ENCODE results near the gene MUC21.
A peak's percentile ranks its signal among the peaks of the same experiment; 100 is the strongest.

Gene MUC21

DNA sequence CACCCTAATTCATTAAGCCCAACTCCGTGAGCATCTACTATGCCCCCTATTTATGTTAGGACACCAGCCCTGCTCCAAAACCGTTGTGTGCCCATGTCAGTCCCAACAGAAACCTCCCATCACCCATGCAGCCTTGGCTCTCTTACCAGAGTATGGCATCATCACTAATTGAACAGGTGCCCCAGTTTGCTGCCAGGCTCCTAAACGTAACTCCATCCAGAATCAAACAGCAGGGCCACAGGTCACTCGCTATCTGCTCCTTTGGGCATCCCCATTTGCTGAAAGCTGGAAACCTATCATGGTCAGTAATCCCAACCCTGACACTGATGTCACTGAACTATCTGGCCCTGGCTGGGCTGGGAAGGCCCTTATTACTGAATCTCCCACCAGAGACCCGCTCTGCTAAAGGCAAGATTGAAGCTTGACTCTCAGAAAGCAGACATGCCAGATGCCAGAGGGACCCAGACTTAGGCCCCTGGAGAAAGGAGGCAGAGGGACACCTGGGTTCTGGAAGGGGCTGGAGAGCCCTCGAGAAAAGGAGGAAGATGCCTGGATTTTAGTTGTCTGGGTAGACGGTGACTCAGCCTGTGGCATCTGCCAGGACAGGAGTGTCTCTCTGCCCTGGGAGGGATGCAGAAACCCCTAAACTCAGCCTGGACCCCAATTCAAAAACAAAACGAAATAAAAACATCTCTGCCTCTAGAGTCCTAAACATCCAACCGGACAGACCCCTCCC lies 28.7 kb upstream of the MUC21 start:
- H2BK12ac ChIP-seq (ENCODE audit: low read length), result no peak overlapping the region
- WGBS (ENCODE audit: extremely low coverage, insufficient coverage, insufficient read length), result no CpG with 5 or more reads among the region's 9 CpGs

DNA sequence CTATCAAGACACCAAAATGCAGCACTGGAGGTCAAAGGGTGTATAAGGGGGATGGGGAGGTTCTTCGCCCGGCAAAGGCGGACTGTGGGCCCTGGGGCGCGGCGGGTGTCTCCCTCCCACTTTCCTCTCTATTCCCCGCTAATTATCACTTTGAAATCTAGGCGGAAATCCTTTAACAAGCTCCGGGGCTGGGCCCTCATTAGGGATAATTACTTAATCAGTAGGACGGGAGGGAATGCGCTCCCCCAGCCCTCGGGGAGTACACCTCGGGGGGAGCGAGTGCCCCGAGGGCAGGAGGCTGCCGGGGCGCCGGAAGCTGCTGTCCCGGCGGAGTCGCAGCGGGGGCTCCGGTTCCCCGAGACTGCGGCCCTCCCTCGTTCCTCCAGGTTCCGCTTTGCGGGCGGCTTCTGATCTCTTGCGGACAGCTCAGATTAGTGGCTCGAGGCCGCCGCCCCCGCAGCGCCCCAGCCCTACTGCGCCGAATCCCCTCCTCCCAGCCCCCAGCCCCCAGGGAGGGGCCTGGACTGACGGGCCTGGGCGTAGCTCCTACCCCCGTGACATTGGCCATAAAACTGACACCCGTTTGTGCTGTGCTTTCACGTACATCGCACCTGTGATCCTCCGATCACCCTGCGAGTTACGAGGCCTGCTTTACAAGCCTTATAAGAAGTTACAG lies 28.0 kb upstream of the MUC21 start:
- Histone ChIP-seq H3K18ac (ENCODE audit: low read length) (no peak overlapping the region), H3K27me3 (ENCODE audit: insufficient read depth, low read length) (peaks cover 10% of the 10 kb centered on the region), H3K36me3 (ENCODE audit: control insufficient read depth in 1 of 2, insufficient read depth in 2 of 2, low read length in 2 of 2) (no peaks in the 10 kb centered on the region), H4K91ac (ENCODE audit: low read depth, low read length) (no peak overlapping the region), H3K79me1 (ENCODE audit: low read length) (no peaks in the 10 kb centered on the region), H3K14ac (ENCODE audit: low read length) (no peak overlapping the region), H4K8ac (ENCODE audit: low read depth, low read length) (no peak overlapping the region), H3K27ac (ENCODE audit: low read depth, low read length) (no peak overlapping the region), H3K9me3 (ENCODE audit: insufficient read depth, low read depth, low read length) (peaks cover 3% of the 10 kb centered on the region), H2AK5ac (ENCODE audit: low read length) (no peak overlapping the region), H3K23ac (ENCODE audit: low read length) (no peak overlapping the region), H2BK12ac (ENCODE audit: low read length) (no peak overlapping the region), H2BK120ac (ENCODE audit: insufficient read depth, low read length, poor library complexity) (no peak overlapping the region), H3K79me2 (ENCODE audit: control insufficient read depth, insufficient read depth, low read length, poor library complexity) (no peaks in the 10 kb centered on the region), H3K4ac (ENCODE audit: low read depth, low read length) (no peak overlapping the region), H3K4me1 (ENCODE audit: control insufficient read depth in 1 of 2, insufficient read depth in 2 of 2, low read length in 2 of 2) (peaks cover 7 to 15% of the 10 kb centered on the region in 2 experiments), H4K12ac (ENCODE audit: low read depth, low read length) (no peak overlapping the region), H2AFZ (ENCODE audit: insufficient read depth, low read length, poor library complexity) (no peak overlapping the region), H3K4me3 (ENCODE audit: low read depth, low read length) (peak overlapping the region; percentile 37), H2BK5ac (ENCODE audit: low read depth, low read length, poor library complexity) (no peak overlapping the region), H3K4me2 (ENCODE audit: low read length) (peak overlapping the region; percentile 69), H3K9ac (ENCODE audit: low read length) (no peak overlapping the region)
- WGBS (ENCODE audit: extremely low coverage, insufficient coverage, insufficient read length), result no CpG with 5 or more reads among the region's 46 CpGs
- peak; percentile 4 to 8 for DNase-seq

More for the DNA sequence above, 28.7 kb upstream of the MUC21 start:
- H3K9me3 ChIP-seq (ENCODE audit: insufficient read depth, low read depth, low read length), result peaks cover 7% of the 10 kb centered on the region
- no peak overlapping the region for H3K9ac ChIP-seq (ENCODE audit: low read length)
- no peak overlapping the region for H3K23ac ChIP-seq (ENCODE audit: low read length)
- no peaks in the 10 kb centered on the region for H3K79me1 ChIP-seq (ENCODE audit: low read length)
- no peak overlapping the region for H2BK120ac ChIP-seq (ENCODE audit: insufficient read depth, low read length, poor library complexity)
- no peaks in the 10 kb centered on the region for H3K36me3 ChIP-seq (ENCODE audit: control insufficient read depth in 1 of 2, insufficient read depth in 2 of 2, low read length in 2 of 2)
- no peak overlapping the region for H2AFZ ChIP-seq (ENCODE audit: insufficient read depth, low read length, poor library complexity)
- peaks cover 10% of the 10 kb centered on the region for H3K27me3 ChIP-seq (ENCODE audit: insufficient read depth, low read length)
- no peak overlapping the region for H3K18ac ChIP-seq (ENCODE audit: low read length)
- H4K12ac ChIP-seq (ENCODE audit: low read depth, low read length), result no peak overlapping the region
- H3K4me1 ChIP-seq (ENCODE audit: control insufficient read depth in 1 of 2, insufficient read depth in 2 of 2, low read length in 2 of 2), result peaks cover 7 to 15% of the 10 kb centered on the region in 2 experiments
- H3K27ac ChIP-seq (ENCODE audit: low read depth, low read length), result no peak overlapping the region
- H3K4ac ChIP-seq (ENCODE audit: low read depth, low read length), result no peak overlapping the region
- no peak for DNase-seq
- H2AK5ac ChIP-seq (ENCODE audit: low read length), result no peak overlapping the region
- no peak overlapping the region for H4K8ac ChIP-seq (ENCODE audit: low read depth, low read length)
- H3K4me3 ChIP-seq (ENCODE audit: low read depth, low read length), result no peak overlapping the region
- peak overlapping the region; percentile 69 for H3K4me2 ChIP-seq (ENCODE audit: low read length)
- no peak overlapping the region for H2BK5ac ChIP-seq (ENCODE audit: low read depth, low read length, poor library complexity)
- H3K79me2 ChIP-seq (ENCODE audit: control insufficient read depth, insufficient read depth, low read length, poor library complexity), result no peaks in the 10 kb centered on the region
- no peak overlapping the region for H3K14ac ChIP-seq (ENCODE audit: low read length)
- H4K91ac ChIP-seq (ENCODE audit: low read depth, low read length), result no peak overlapping the region

DNA sequence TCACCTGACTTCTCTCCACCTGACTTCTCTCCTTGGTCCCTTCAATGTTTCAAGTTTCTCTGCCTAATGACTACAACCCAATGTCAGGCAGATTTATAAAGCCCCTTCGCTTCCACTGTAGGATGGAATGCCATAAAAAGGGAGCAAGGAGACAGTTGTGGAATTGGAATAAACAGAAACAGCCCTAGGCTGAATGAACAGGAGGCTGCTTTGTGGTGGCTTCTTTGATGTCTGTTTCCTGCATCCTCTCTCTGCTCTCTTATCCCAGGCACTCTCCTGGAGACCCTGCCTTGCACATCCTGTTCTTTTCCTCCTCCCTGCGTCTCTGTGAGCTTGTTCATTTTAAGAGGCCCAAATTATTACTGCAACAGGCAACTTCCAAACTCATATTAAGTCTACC lies 25.8 kb upstream of the MUC21 start:
- Histone ChIP-seq H3K9me3 (ENCODE audit: insufficient read depth, low read depth, low read length) (no peaks in the 10 kb centered on the region), H3K4me3 (ENCODE audit: low read depth, low read length) (no peak overlapping the region), H3K23ac (ENCODE audit: low read length) (no peak overlapping the region), H2BK120ac (ENCODE audit: insufficient read depth, low read length, poor library complexity) (no peak overlapping the region), H3K79me2 (ENCODE audit: control insufficient read depth, insufficient read depth, low read length, poor library complexity) (no peaks in the 10 kb centered on the region), H2BK5ac (ENCODE audit: low read depth, low read length, poor library complexity) (no peak overlapping the region), H2AK5ac (ENCODE audit: low read length) (no peak overlapping the region), H3K79me1 (ENCODE audit: low read length) (no peaks in the 10 kb centered on the region), H4K8ac (ENCODE audit: low read depth, low read length) (no peak overlapping the region), H3K14ac (ENCODE audit: low read length) (no peak overlapping the region), H3K9ac (ENCODE audit: low read length) (no peak overlapping the region), H3K27me3 (ENCODE audit: insufficient read depth, low read length) (peaks cover 9% of the 10 kb centered on the region), H4K91ac (ENCODE audit: low read depth, low read length) (no peak overlapping the region), H3K18ac (ENCODE audit: low read length) (no peak overlapping the region), H3K4me1 (ENCODE audit: control insufficient read depth in 1 of 2, insufficient read depth in 2 of 2, low read length in 2 of 2) (peaks cover 7 to 15% of the 10 kb centered on the region in 2 experiments), H3K4me2 (ENCODE audit: low read length) (no peak overlapping the region), H3K4ac (ENCODE audit: low read depth, low read length) (no peak overlapping the region), H3K27ac (ENCODE audit: low read depth, low read length) (no peak overlapping the region), H4K12ac (ENCODE audit: low read depth, low read length) (no peak overlapping the region), H2AFZ (ENCODE audit: insufficient read depth, low read length, poor library complexity) (no peak overlapping the region), H3K36me3 (ENCODE audit: control insufficient read depth in 1 of 2, insufficient read depth in 2 of 2, low read length in 2 of 2) (no peaks in the 10 kb centered on the region), H2BK12ac (ENCODE audit: low read length) (no peak overlapping the region)
- WGBS (ENCODE audit: extremely low coverage, insufficient coverage, insufficient read length), result no CpG with 5 or more reads among the region's 2 CpGs
- no peak for DNase-seq

DNA sequence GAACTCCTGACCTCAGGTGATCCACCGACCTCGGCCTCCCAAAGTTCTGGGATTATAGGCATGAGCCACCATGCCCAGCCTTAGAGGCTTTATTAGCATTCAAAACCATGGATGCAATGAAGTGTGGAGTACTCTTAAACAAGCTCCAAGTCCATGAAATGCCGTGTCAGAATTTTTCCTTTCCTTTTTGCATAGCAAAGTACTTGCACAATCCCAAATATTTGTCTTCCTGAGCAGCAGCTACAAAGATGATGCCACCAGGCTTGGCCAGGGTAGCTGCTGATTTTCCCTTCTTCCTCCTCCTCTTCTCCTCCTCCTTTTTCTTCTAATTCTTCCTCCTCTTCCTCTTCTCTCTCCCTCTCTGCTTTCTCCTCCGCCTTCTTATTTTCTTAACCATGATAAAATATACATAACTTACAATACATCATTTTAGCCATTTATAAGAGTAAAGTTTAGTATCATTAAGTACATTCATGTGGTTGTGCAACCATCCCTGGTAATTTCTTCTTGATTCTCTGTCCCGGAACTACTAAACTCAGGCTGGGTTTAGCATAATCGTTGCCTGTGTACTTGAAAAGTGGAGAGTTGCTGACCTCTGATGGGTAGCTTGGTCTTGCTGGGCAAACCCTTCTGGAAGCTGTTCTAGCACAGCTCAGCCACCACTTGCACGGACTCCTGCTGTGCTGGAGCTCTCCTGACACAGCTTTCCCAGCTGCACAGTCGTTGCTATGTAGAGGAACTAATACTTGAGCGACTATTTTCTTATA lies 22.4 kb upstream of the MUC21 start:
- H2BK12ac ChIP-seq (ENCODE audit: low read length), result no peak overlapping the region
- H3K79me2 ChIP-seq (ENCODE audit: control insufficient read depth, insufficient read depth, low read length, poor library complexity), result no peaks in the 10 kb centered on the region
- no peak overlapping the region for H3K18ac ChIP-seq (ENCODE audit: low read length)
- H2BK5ac ChIP-seq (ENCODE audit: low read depth, low read length, poor library complexity), result no peak overlapping the region
- H2AFZ ChIP-seq (ENCODE audit: insufficient read depth, low read length, poor library complexity), result no peak overlapping the region
- peaks cover 5% of the 10 kb centered on the region for H3K9me3 ChIP-seq (ENCODE audit: insufficient read depth, low read depth, low read length)
- H3K23ac ChIP-seq (ENCODE audit: low read length), result no peak overlapping the region
- H4K12ac ChIP-seq (ENCODE audit: low read depth, low read length), result no peak overlapping the region
- H3K4me3 ChIP-seq (ENCODE audit: low read depth, low read length), result no peak overlapping the region
- H2BK120ac ChIP-seq (ENCODE audit: insufficient read depth, low read length, poor library complexity), result no peak overlapping the region
- H3K4ac ChIP-seq (ENCODE audit: low read depth, low read length), result no peak overlapping the region
- peak in 1 of 2 donors; percentile 45 for DNase-seq
- H3K27me3 ChIP-seq (ENCODE audit: insufficient read depth, low read length), result no peaks in the 10 kb centered on the region
- H3K27ac ChIP-seq (ENCODE audit: low read depth, low read length), result no peak overlapping the region
- WGBS (ENCODE audit: extremely low coverage, insufficient coverage, insufficient read length), result 90% methylated on average over 1 of the region's 9 CpGs
- H4K91ac ChIP-seq (ENCODE audit: low read depth, low read length), result no peak overlapping the region
- H4K8ac ChIP-seq (ENCODE audit: low read depth, low read length), result no peak overlapping the region
- H3K9ac ChIP-seq (ENCODE audit: low read length), result no peak overlapping the region
- H3K4me2 ChIP-seq (ENCODE audit: low read length), result no peak overlapping the region
- H3K36me3 ChIP-seq (ENCODE audit: control insufficient read depth in 1 of 2, insufficient read depth in 2 of 2, low read length in 2 of 2), result no peaks in the 10 kb centered on the region
- no peak overlapping the region for H3K14ac ChIP-seq (ENCODE audit: low read length)
- H3K79me1 ChIP-seq (ENCODE audit: low read length), result no peaks in the 10 kb centered on the region
- H3K4me1 ChIP-seq (ENCODE audit: control insufficient read depth in 1 of 2, insufficient read depth in 2 of 2, low read length in 2 of 2), result peaks cover 3% of the 10 kb centered on the region in 2 experiments
- H2AK5ac ChIP-seq (ENCODE audit: low read length), result no peak overlapping the region
